Suprapubic skin (tissue), 3 donors: ENCODE data around the gene KRT9.

Experiments used
- POLR2A ChIP-seq, 2 donors: fragments of 450-650 bp; IDR thresholded peaks; one replicate each; pipeline ENCODE4 v1.6.1; 2017; ENCODE audit warnings: antibody characterized with exemption in 2 of 2, mild to moderate bottlenecking in 2 of 2, moderate library complexity in 2 of 2
- TF ChIP-seq, protein P1 (sequence below), 2 donors: fragments of 200-600 bp in 1 of 2; fragments of 450-650 bp in 1 of 2; sonication (generic) in 1 of 2; IDR thresholded peaks; one replicate each; pipeline ENCODE4 v1.5.1; 2016 to 2019; ENCODE audit warnings: antibody characterized with exemption in 2 of 2, mild to moderate bottlenecking in 1 of 2, moderate library complexity in 1 of 2

GRCh38 chr17:41610965-41611640, 39.2 kb upstream of the KRT9 start:
- TF ChIP-seq, protein P1, sequence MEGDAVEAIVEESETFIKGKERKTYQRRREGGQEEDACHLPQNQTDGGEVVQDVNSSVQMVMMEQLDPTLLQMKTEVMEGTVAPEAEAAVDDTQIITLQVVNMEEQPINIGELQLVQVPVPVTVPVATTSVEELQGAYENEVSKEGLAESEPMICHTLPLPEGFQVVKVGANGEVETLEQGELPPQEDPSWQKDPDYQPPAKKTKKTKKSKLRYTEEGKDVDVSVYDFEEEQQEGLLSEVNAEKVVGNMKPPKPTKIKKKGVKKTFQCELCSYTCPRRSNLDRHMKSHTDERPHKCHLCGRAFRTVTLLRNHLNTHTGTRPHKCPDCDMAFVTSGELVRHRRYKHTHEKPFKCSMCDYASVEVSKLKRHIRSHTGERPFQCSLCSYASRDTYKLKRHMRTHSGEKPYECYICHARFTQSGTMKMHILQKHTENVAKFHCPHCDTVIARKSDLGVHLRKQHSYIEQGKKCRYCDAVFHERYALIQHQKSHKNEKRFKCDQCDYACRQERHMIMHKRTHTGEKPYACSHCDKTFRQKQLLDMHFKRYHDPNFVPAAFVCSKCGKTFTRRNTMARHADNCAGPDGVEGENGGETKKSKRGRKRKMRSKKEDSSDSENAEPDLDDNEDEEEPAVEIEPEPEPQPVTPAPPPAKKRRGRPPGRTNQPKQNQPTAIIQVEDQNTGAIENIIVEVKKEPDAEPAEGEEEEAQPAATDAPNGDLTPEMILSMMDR (IDR thresholded peaks at IDR 0.05) = no peak
- TF ChIP-seq POLR2A (IDR thresholded peaks at IDR 0.05) = no peak
